Measurements from ENCODE around the gene MARS1.
"Not testable (repeated sequence)": the region's sequence is repeated elsewhere in the genome, so short reads cannot be mapped to it uniquely, and the experiment has no call there.

MARS1 gene

DNA sequence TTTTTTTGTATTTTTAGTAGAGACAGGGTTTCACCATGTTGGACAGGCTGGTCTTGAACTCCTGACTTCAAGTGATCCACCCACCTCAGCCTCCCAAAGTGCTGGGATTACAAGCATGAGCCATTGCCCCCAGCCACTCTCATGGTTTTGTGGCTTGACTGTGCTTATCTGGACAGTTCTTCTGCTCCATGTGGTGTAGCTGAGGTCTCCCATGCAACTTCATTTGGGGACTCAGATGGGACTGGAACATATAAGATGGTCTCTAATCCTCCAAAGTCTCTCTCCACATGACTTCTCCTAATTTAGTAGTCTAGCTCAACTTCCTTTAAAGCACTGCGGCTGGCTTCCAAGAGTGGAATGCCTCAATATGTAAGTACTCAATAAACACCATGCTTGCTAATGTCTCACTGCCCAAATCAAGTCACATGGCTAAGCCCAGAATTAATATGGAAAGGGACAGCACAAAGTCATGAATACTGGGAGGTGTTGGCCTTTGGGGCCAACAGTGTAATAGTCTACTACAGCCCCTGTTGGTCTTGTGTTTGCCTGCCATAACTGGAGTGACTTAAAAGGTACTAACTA is 45.9 kb upstream of the MARS1 start:
- no peak for DNase-seq (ENCODE audit: low read depth in 1 of 2, low spot score in 1 of 2)
- TF ChIP-seq POLR2AphosphoS5 (IDR thresholded peaks at IDR 0.05; ENCODE audit: low read depth) (no peak), SPI1 (IDR thresholded peaks at IDR 0.05; ENCODE audit: borderline replicate concordance, low read depth) (no peak), GABPA (IDR thresholded peaks at IDR 0.05; ENCODE audit: low read depth) (no peak)
- TF ChIP-seq, protein P1, sequence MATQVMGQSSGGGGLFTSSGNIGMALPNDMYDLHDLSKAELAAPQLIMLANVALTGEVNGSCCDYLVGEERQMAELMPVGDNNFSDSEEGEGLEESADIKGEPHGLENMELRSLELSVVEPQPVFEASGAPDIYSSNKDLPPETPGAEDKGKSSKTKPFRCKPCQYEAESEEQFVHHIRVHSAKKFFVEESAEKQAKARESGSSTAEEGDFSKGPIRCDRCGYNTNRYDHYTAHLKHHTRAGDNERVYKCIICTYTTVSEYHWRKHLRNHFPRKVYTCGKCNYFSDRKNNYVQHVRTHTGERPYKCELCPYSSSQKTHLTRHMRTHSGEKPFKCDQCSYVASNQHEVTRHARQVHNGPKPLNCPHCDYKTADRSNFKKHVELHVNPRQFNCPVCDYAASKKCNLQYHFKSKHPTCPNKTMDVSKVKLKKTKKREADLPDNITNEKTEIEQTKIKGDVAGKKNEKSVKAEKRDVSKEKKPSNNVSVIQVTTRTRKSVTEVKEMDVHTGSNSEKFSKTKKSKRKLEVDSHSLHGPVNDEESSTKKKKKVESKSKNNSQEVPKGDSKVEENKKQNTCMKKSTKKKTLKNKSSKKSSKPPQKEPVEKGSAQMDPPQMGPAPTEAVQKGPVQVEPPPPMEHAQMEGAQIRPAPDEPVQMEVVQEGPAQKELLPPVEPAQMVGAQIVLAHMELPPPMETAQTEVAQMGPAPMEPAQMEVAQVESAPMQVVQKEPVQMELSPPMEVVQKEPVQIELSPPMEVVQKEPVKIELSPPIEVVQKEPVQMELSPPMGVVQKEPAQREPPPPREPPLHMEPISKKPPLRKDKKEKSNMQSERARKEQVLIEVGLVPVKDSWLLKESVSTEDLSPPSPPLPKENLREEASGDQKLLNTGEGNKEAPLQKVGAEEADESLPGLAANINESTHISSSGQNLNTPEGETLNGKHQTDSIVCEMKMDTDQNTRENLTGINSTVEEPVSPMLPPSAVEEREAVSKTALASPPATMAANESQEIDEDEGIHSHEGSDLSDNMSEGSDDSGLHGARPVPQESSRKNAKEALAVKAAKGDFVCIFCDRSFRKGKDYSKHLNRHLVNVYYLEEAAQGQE (IDR thresholded peaks at IDR 0.05; ENCODE audit: insufficient replicate concordance, low read depth) = no peak
- TF ChIP-seq, protein P2, sequence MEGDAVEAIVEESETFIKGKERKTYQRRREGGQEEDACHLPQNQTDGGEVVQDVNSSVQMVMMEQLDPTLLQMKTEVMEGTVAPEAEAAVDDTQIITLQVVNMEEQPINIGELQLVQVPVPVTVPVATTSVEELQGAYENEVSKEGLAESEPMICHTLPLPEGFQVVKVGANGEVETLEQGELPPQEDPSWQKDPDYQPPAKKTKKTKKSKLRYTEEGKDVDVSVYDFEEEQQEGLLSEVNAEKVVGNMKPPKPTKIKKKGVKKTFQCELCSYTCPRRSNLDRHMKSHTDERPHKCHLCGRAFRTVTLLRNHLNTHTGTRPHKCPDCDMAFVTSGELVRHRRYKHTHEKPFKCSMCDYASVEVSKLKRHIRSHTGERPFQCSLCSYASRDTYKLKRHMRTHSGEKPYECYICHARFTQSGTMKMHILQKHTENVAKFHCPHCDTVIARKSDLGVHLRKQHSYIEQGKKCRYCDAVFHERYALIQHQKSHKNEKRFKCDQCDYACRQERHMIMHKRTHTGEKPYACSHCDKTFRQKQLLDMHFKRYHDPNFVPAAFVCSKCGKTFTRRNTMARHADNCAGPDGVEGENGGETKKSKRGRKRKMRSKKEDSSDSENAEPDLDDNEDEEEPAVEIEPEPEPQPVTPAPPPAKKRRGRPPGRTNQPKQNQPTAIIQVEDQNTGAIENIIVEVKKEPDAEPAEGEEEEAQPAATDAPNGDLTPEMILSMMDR (IDR thresholded peaks at IDR 0.05; ENCODE audit: insufficient read depth, low read length) = no peak

DNA sequence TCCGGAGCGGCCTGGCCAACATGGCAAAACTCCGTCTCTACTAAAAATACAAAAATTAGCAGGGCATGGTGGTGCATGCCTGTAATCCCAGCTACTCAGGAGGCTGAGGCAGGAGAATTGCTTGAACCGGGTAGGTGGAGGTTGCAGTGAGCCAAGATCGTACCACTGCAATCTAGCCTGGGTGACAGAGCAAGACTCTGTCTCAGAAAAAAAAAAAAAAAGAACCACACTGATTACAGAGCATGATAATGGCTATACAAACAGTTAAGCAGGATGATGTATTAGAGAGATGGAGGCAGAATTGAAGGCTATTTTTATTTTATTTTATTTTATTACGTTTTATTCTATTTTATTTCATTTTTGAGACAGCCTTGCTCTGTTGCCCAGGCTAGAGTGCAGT is 43.5 kb upstream of the MARS1 start:
- not testable (repeated sequence) for H3K4me3 ChIP-seq (replicated peaks; ENCODE audit: insufficient read depth, low read length); DNase-seq (ENCODE audit: low read depth in 1 of 2, low spot score in 1 of 2); H3K27me3 ChIP-seq (ENCODE audit: insufficient read depth, poor library complexity, severe bottlenecking); H3K27ac ChIP-seq (replicated peaks)

More for the DNA sequence above, 45.9 kb upstream of the MARS1 start:
- Histone ChIP-seq H3K4me3 (replicated peaks; ENCODE audit: insufficient read depth, low read length) (no peak overlapping the region), H3K27ac (replicated peaks) (no peak overlapping the region; the same call in 1 of the 2 replicates), H3K27me3 (ENCODE audit: insufficient read depth, poor library complexity, severe bottlenecking) (no peaks in the 10 kb centered on the region)

DNA sequence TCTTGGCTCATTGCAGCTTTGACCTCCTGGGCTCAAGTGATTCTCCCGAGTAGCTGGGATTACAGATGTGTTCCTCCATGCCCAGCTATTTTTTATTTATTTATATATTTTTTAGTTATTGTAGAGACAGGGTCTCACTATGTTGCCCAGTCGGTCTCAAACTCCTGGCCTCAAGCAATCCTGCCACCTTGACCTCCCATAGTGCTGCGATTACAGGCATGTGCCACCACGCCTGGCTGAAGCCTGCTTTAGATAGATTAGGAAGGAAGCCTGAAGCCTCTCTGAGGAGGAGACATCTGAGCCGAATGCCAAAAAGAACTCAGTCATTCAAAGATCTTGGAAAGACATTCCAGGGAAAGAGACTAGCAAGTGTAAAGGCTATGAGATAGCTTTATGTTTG is 43.1 kb upstream of the MARS1 start:
- Histone ChIP-seq H3K27ac (replicated peaks) (no peak overlapping the region), H3K4me3 (replicated peaks; ENCODE audit: insufficient read depth, low read length) (no peak overlapping the region), H3K27me3 (ENCODE audit: insufficient read depth, poor library complexity, severe bottlenecking) (no peaks in the 10 kb centered on the region)
- TF ChIP-seq, protein P1 (IDR thresholded peaks at IDR 0.05; ENCODE audit: insufficient replicate concordance, low read depth) = no peak
- TF ChIP-seq POLR2AphosphoS5 (IDR thresholded peaks at IDR 0.05; ENCODE audit: low read depth) (no peak), GABPA (IDR thresholded peaks at IDR 0.05; ENCODE audit: low read depth) (no peak)
- TF ChIP-seq, protein P2 (IDR thresholded peaks at IDR 0.05; ENCODE audit: insufficient read depth, low read length) = no peak
- no peak for DNase-seq (ENCODE audit: low read depth in 1 of 2, low spot score in 1 of 2)

DNA sequence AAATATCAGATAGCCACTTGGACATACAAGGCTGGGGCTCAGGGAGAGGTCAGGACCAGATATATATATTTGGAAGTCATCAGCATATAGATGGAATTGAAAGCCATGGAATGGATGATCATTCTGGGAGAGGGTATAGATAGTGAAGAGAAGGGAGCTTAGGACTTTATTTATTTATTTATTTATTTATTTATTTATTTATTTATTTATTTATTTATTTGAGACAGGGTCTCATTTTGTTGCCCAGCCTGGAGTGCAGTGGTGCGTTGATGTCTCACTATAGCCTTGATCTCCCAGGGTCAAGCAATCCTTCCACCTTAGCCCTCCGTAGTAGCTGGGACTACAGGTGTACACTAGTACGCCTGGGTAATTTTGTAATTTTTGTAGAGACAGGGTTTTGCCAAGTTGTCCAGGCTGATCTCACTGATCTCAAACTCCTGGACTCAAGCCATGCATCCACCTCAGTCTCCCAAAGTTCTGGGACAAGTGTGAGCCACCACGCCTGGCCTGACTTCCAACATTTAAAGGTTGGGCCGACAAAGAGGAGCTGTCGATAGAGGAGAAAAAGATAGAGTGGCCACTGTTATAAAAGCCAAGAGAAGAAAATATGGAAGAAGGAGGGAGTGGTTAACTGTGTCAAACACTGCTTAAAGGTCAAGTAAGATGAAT is 41.4 kb upstream of the MARS1 start:
- no peak for DNase-seq (ENCODE audit: low read depth in 1 of 2, low spot score in 1 of 2)

More for the DNA sequence above, 41.4 kb upstream of the MARS1 start:
- Histone ChIP-seq H3K27ac (replicated peaks) (no peak overlapping the region), H3K4me3 (replicated peaks; ENCODE audit: insufficient read depth, low read length) (no peak overlapping the region), H3K27me3 (ENCODE audit: insufficient read depth, poor library complexity, severe bottlenecking) (no peaks in the 10 kb centered on the region)
- TF ChIP-seq, protein P1 (IDR thresholded peaks at IDR 0.05; ENCODE audit: insufficient replicate concordance, low read depth) = no peak
- TF ChIP-seq SPI1 (IDR thresholded peaks at IDR 0.05; ENCODE audit: borderline replicate concordance, low read depth) = no peak
- TF ChIP-seq GABPA (IDR thresholded peaks at IDR 0.05; ENCODE audit: low read depth) = no peak
- no peak for TF ChIP-seq POLR2AphosphoS5 (IDR thresholded peaks at IDR 0.05; ENCODE audit: low read depth)
- TF ChIP-seq, protein P2 (IDR thresholded peaks at IDR 0.05; ENCODE audit: insufficient read depth, low read length) = no peak

All from HL-60 (cell line).